ENCODE data around the gene PIP5K1C. TPM values are rescaled to one million over a fixed set of nuclear protein-coding genes. Genes with fewer than 3 reads are reported as not detected.

Gene PIP5K1C
- total and polyA plus RNA-seq, 9 of the 15 experiments (the other 6 are each of a cell fraction or from before 2014, with no cell fraction given) = 0.38 to 22.1 (median 4.1) TPM

DNA sequence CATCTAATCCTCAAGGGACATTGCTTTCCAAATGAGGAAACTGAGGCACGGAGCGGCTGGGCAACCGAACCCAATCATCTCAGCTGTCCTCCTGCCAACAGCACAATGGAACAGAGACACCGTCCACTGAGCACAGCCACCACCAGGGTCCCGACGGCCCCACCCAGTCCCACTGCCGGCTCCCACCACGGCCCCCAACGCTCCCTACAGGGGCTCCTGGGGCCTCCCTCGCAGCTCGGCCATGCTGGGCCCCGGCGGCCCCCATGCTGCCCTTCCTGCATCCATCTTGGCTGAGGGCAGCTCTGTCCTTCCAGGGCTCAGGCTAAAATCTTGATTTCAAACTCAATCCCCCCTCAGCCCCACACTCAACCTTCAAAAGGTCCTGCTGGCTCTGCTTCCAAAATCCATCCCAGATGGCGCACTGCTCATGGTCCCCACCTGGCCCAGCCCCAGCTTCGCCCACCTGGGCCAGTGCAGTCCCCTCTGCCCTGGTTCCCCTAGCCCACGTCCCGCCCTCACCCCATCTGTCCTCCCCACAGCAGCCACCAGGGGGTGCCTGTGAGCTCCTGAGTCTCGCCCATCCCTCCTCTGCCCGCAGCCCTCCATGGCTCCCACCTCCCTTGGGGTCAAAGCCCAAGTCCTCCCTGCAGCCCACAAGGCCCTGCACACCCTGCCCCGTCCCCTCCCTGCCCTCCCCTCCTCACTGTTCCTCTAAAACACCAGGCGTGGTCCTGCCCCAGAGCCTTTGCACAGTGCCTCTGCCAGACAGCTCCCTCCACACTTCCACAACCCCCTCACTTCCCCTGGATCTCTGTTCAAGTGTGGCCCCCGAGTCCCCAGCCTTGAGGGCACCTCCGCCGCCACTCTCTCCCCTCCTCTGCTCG is 7.9 kb downstream of the PIP5K1C start:
- H4K20me1 ChIP-seq (replicated peaks; ENCODE audit: control insufficient read depth, insufficient read depth, low read length) = peaks cover 11% of the 10 kb centered on the region
- no peaks in the 10 kb centered on the region for H3K27me3 ChIP-seq (ENCODE audit: control insufficient read depth in 2 of 2, insufficient read depth in 2 of 2, low read length in 2 of 2)
- no peak overlapping the region for H3K9ac ChIP-seq (ENCODE audit: insufficient read depth in 1 of 2, low read depth in 2 of 2, low read length in 2 of 2)
- POLR2A ChIA-PET = interaction anchor here (0.6 to 1.4 kb wide), 5 partner anchors 8 to 179 kb away, joined by 3 read pairs; no protein-coding TSS in a partner anchor
- BruUV-seq (replicated peaks) = no TSS peak
- intact Hi-C loops (cut with micrococcal nuclease) = no loop called here
- peaks cover 3% of the 10 kb centered on the region for H3K9me1 ChIP-seq (ENCODE audit: control insufficient read depth, insufficient read depth, low read length)
- peaks cover 80% of the 10 kb centered on the region for H3K79me2 ChIP-seq (ENCODE audit: control insufficient read depth, insufficient read depth, low read length)
- ATAC-seq (peak; percentile 86), FAIRE-seq (no peak), DNase-seq (ENCODE audit: extremely low read depth in 1 of 4, low spot score in 3 of 4) (peak in 3 of 4 experiments; percentile 64 to 67 (median 65))
- H3K27ac ChIP-seq (ENCODE audit: extremely low read depth, low read depth, low read length) = no peak overlapping the region
- no peak overlapping the region for H3K4me2 ChIP-seq (ENCODE audit: insufficient read depth, low read length)
- H3K9me3 ChIP-seq (replicated peaks; ENCODE audit: control insufficient read depth, insufficient read depth, low read depth, low read length) = no peaks in the 10 kb centered on the region
- peaks cover 13% of the 10 kb centered on the region; the same call in 1 of the 3 replicates for H3K36me3 ChIP-seq (ENCODE audit: control insufficient read depth, insufficient read depth, low read length)
- CTCF ChIA-PET (ENCODE audit: low intra/inter-chr PET ratio) = interaction anchor here (0.6 kb wide), 1 partner anchor 130 kb away, joined by 3 read pairs; no protein-coding TSS in a partner anchor
- H2AFZ ChIP-seq (ENCODE audit: low read depth, low read length) = no peak overlapping the region
- peaks cover 0 to 71% of the 10 kb centered on the region in 2 experiments; a peak in 3 of 5 replicates for H3K4me1 ChIP-seq (replicated peaks in 1 of 2; ENCODE audit: control insufficient read depth in 2 of 2, insufficient read depth in 2 of 2, low read length in 2 of 2)
- WGBS (ENCODE audit: insufficient coverage, low coverage, missing lambda C conversion rate) = 75% methylated on average over 15 of the region's 25 CpGs
- no peak overlapping the region for H3K4me3 ChIP-seq
- in situ Hi-C loops (cut with MboI) = no loop called here
- TF ChIP-seq NFE2 (IDR thresholded peaks at IDR 0.05; ENCODE audit: low read depth) (no peak), FIP1L1 (IDR thresholded peaks at IDR 0.05; ENCODE audit: low read depth, low read length, poor library complexity, severe bottlenecking) (peak; percentile 7), ZNF197 (CRISPR knock-in tag; IDR thresholded peaks at IDR 0.05; ENCODE audit: low read depth) (no peak), ZNF507 (tag; conservative IDR thresholded peaks at IDR 0.05) (no peak), NRF1 (conservative IDR thresholded peaks at IDR 0.05 in 1 of 2, IDR thresholded peaks at IDR 0.05 in 1 of 2) (no peak), BCOR (IDR thresholded peaks at IDR 0.05) (peak; percentile 89), KAT2B (IDR thresholded peaks at IDR 0.05; ENCODE audit: low read depth, low read length) (no peak), PCBP1 (IDR thresholded peaks at IDR 0.05; ENCODE audit: low read depth, low read length, poor library complexity, severe bottlenecking) (peak; percentile 36), SMAD2 (IDR thresholded peaks at IDR 0.05; ENCODE audit: low read depth, low read length) (no peak), TEAD4 (IDR thresholded peaks at IDR 0.05; ENCODE audit: low read length) (no peak), TEAD4 (CRISPR knock-in tag; IDR thresholded peaks at IDR 0.05; ENCODE audit: borderline replicate concordance) (no peak), BMI1 (IDR thresholded peaks at IDR 0.05; ENCODE audit: low read length) (no peak), ZNF274 (IDR thresholded peaks at IDR 0.05; ENCODE audit: borderline replicate concordance, low read depth, low read length) (no peak), XRCC4 (IDR thresholded peaks at IDR 0.05; ENCODE audit: extremely low read depth, insufficient read depth, insufficient read length) (no peak), POLR2B (IDR thresholded peaks at IDR 0.05; ENCODE audit: low read depth, partially characterized antibody) (no peak), TBL1XR1 (IDR thresholded peaks at IDR 0.05; ENCODE audit: low read length in 2 of 2) (no peak), CTBP1 (IDR thresholded peaks at IDR 0.05; ENCODE audit: borderline replicate concordance) (no peak), ZNF551 (CRISPR knock-in tag; IDR thresholded peaks at IDR 0.05) (no peak), RCOR1 (IDR thresholded peaks at IDR 0.05; ENCODE audit: borderline replicate concordance in 1 of 2, low read depth in 2 of 2, low read length in 2 of 2) (peak in 1 of 2 experiments; percentile 47; a peak in 2 of 4 replicates), PHTF2 (CRISPR knock-in tag; IDR thresholded peaks at IDR 0.05) (no peak), HDAC3 (IDR thresholded peaks at IDR 0.05; ENCODE audit: borderline replicate concordance, partially characterized antibody) (no peak), ZNF57 (CRISPR knock-in tag; IDR thresholded peaks at IDR 0.05) (no peak), RAD21 (CRISPR knock-in tag; conservative IDR thresholded peaks at IDR 0.05 in 1 of 2, IDR thresholded peaks at IDR 0.05 in 1 of 2) (peak in 1 of 2 experiments; percentile 42; a peak in 2 of 4 replicates), ZNF561 (CRISPR knock-in tag; conservative IDR thresholded peaks at IDR 0.05) (no peak), ZNF3 (CRISPR knock-in tag; IDR thresholded peaks at IDR 0.05) (no peak)
